ENCODE results near the gene PKN2. TPM values are rescaled to one million over a fixed set of nuclear protein-coding genes. Genes with fewer than 3 reads are reported as not detected.

Gene PKN2
- total RNA-seq, 6 experiments from 2014 or later, result 32.4 to 43.6 (median 35.7) TPM

GRCh38 chr1:88691540-88691939 lies 7.5 kb downstream of the PKN2 start:
- no peak overlapping the region for H3K27ac Mint-ChIP-seq
- peaks cover 54% of the 10 kb centered on the region for H3K4me1 Mint-ChIP-seq (ENCODE audit: low read depth)

GRCh38 chr1:88695781-88696180 lies 11.7 kb downstream of the PKN2 start:
- no peak for TF ChIP-seq CTCF (IDR thresholded peaks at IDR 0.05)
- Mint-ChIP-seq H3K36me3 (ENCODE audit: low read depth) (peaks cover 13% of the 10 kb centered on the region), H3K4me1 (ENCODE audit: low read depth) (peaks cover 53% of the 10 kb centered on the region), H3K27ac (peak overlapping the region; percentile 53), H3K4me3 (peak overlapping the region; percentile 37; the same call in 1 of the 2 replicates), H3K27me3 (ENCODE audit: insufficient read depth) (no peaks in the 10 kb centered on the region; the same call in 1 of the 2 replicates), H3K9me3 (no peaks in the 10 kb centered on the region)
- no peak for DNase-seq

More at GRCh38 chr1:88691540-88691939, 7.5 kb downstream of the PKN2 start:
- H3K27me3 Mint-ChIP-seq (ENCODE audit: insufficient read depth), result no peaks in the 10 kb centered on the region; the same call in 1 of the 2 replicates
- no peak for TF ChIP-seq CTCF (IDR thresholded peaks at IDR 0.05)
- no peak overlapping the region for H3K4me3 Mint-ChIP-seq
- 0 out of 2 replicates have a peak, but pooled peaks cover 4% of the 10 kb centered on the region for H3K36me3 Mint-ChIP-seq (ENCODE audit: low read depth)
- DNase-seq, result no peak
- no peaks in the 10 kb centered on the region for H3K9me3 Mint-ChIP-seq

GRCh38 chr1:88697503-88697902 lies 13.4 kb downstream of the PKN2 start:
- no peaks in the 10 kb centered on the region; the same call in 1 of the 2 replicates for H3K27me3 Mint-ChIP-seq (ENCODE audit: insufficient read depth)
- DNase-seq, result peak; percentile 28
- TF ChIP-seq CTCF (IDR thresholded peaks at IDR 0.05), result no peak
- peak overlapping the region; percentile 27 for H3K4me3 Mint-ChIP-seq
- peaks cover 61% of the 10 kb centered on the region for H3K4me1 Mint-ChIP-seq (ENCODE audit: low read depth)
- peaks cover 9% of the 10 kb centered on the region for H3K36me3 Mint-ChIP-seq (ENCODE audit: low read depth)
- H3K9me3 Mint-ChIP-seq, result no peaks in the 10 kb centered on the region
- peak overlapping the region; percentile 20 for H3K27ac Mint-ChIP-seq

GRCh38 chr1:88698140-88698539 lies 14.1 kb downstream of the PKN2 start:
- Mint-ChIP-seq H3K4me3 (peak overlapping the region; percentile 8; the same call in 1 of the 2 replicates), H3K27me3 (ENCODE audit: insufficient read depth) (no peaks in the 10 kb centered on the region; the same call in 1 of the 2 replicates)

GRCh38 chr1:88698764-88699163 lies 14.7 kb downstream of the PKN2 start:
- Mint-ChIP-seq H3K4me3 (no peak overlapping the region), H3K27me3 (ENCODE audit: insufficient read depth) (no peaks in the 10 kb centered on the region; the same call in 1 of the 2 replicates), H3K36me3 (ENCODE audit: low read depth) (peaks cover 9% of the 10 kb centered on the region), H3K4me1 (ENCODE audit: low read depth) (peaks cover 57% of the 10 kb centered on the region), H3K27ac (no peak overlapping the region), H3K9me3 (no peaks in the 10 kb centered on the region)
- TF ChIP-seq CTCF (IDR thresholded peaks at IDR 0.05), result no peak
- DNase-seq, result no peak

More at GRCh38 chr1:88698140-88698539, 14.1 kb downstream of the PKN2 start:
- Mint-ChIP-seq H3K36me3 (ENCODE audit: low read depth) (peaks cover 9% of the 10 kb centered on the region), H3K4me1 (ENCODE audit: low read depth) (peaks cover 57% of the 10 kb centered on the region), H3K27ac (peak overlapping the region; percentile 20), H3K9me3 (no peaks in the 10 kb centered on the region)
- DNase-seq, result no peak
- no peak for TF ChIP-seq CTCF (IDR thresholded peaks at IDR 0.05)

Data from HFFc6 (cell line).